ENCODE measurements around the gene MFSD1.

Gene MFSD1

GRCh38 chr3:158841387-158841786 lies 39.5 kb downstream of the MFSD1 start:
- Histone ChIP-seq H3K9me3 (ENCODE audit: insufficient read depth, low read length) (no peaks in the 10 kb centered on the region), H2AFZ (ENCODE audit: low read depth, low read length) (no peak overlapping the region), H3K4me2 (ENCODE audit: low read length) (no peak overlapping the region), H3K9ac (ENCODE audit: low read length) (no peak overlapping the region), H3K4me1 (ENCODE audit: low read length) (no peaks in the 10 kb centered on the region), H3K27me3 (ENCODE audit: low read depth, low read length) (no peaks in the 10 kb centered on the region), H3K36me3 (replicated peaks; ENCODE audit: low read depth, low read length) (no peaks in the 10 kb centered on the region), H3K4me3 (ENCODE audit: low read length) (no peak overlapping the region), H3K27ac (ENCODE audit: low read length) (no peak overlapping the region), H4K20me1 (ENCODE audit: insufficient read depth, low read length) (no peaks in the 10 kb centered on the region), H3K79me2 (ENCODE audit: low read length) (no peaks in the 10 kb centered on the region)
- TF ChIP-seq EZH2phosphoT487 (IDR thresholded peaks at IDR 0.05; ENCODE audit: low read depth) (no peak), CTCF (IDR thresholded peaks at IDR 0.05; ENCODE audit: low read depth, low read length) (no peak)

GRCh38 chr3:158842976-158843375 lies 41.1 kb downstream of the MFSD1 start:
- H4K20me1 ChIP-seq (ENCODE audit: insufficient read depth, low read length), result no peaks in the 10 kb centered on the region
- 0 out of 2 replicates have a peak, but pooled peaks cover 4% of the 10 kb centered on the region for H3K27me3 ChIP-seq (ENCODE audit: low read depth, low read length)
- no peaks in the 10 kb centered on the region for H3K79me2 ChIP-seq (ENCODE audit: low read length)
- H3K4me2 ChIP-seq (ENCODE audit: low read length), result no peak overlapping the region
- no peaks in the 10 kb centered on the region for H3K36me3 ChIP-seq (replicated peaks; ENCODE audit: low read depth, low read length)
- H3K27ac ChIP-seq (ENCODE audit: low read length), result no peak overlapping the region
- H3K4me3 ChIP-seq (ENCODE audit: low read length), result no peak overlapping the region
- no peaks in the 10 kb centered on the region for H3K9me3 ChIP-seq (ENCODE audit: insufficient read depth, low read length)
- H3K9ac ChIP-seq (ENCODE audit: low read length), result no peak overlapping the region
- H3K4me1 ChIP-seq (ENCODE audit: low read length), result no peaks in the 10 kb centered on the region
- no peak overlapping the region for H2AFZ ChIP-seq (ENCODE audit: low read depth, low read length)
- TF ChIP-seq EZH2phosphoT487 (IDR thresholded peaks at IDR 0.05; ENCODE audit: low read depth) (no peak), CTCF (IDR thresholded peaks at IDR 0.05; ENCODE audit: low read depth, low read length) (no peak)

- Histone ChIP-seq H3K4me1 (ENCODE audit: low read length) (no peaks in the 10 kb centered on the region), H3K27ac (ENCODE audit: low read length) (no peak overlapping the region), H3K79me2 (ENCODE audit: low read length) (no peaks in the 10 kb centered on the region), H3K4me2 (ENCODE audit: low read length) (peak overlapping the region; percentile 61), H3K9me3 (ENCODE audit: insufficient read depth, low read length) (no peaks in the 10 kb centered on the region), H2AFZ (ENCODE audit: low read depth, low read length) (peak overlapping the region; percentile 28; the same call in 1 of the 2 replicates), H3K27me3 (ENCODE audit: low read depth, low read length) (peaks cover 16% of the 10 kb centered on the region; the same call in 1 of the 2 replicates), H3K36me3 (replicated peaks; ENCODE audit: low read depth, low read length) (no peaks in the 10 kb centered on the region), H3K9ac (ENCODE audit: low read length) (no peak overlapping the region), H4K20me1 (ENCODE audit: insufficient read depth, low read length) (no peaks in the 10 kb centered on the region), H3K4me3 (ENCODE audit: low read length) (no peak overlapping the region)
- peak; percentile 76 for TF ChIP-seq CTCF (IDR thresholded peaks at IDR 0.05; ENCODE audit: low read depth, low read length)
- no peak for TF ChIP-seq EZH2phosphoT487 (IDR thresholded peaks at IDR 0.05; ENCODE audit: low read depth)
Observed at GRCh38 chr3:158845765-158846350, 44.0 kb downstream of the MFSD1 start.

GRCh38 chr3:158846803-158847451 lies 45.1 kb downstream of the MFSD1 start:
- Histone ChIP-seq H3K9me3 (ENCODE audit: insufficient read depth, low read length) (no peaks in the 10 kb centered on the region), H3K4me2 (ENCODE audit: low read length) (no peak overlapping the region), H3K4me1 (ENCODE audit: low read length) (no peaks in the 10 kb centered on the region), H3K4me3 (ENCODE audit: low read length) (no peak overlapping the region), H3K79me2 (ENCODE audit: low read length) (no peaks in the 10 kb centered on the region), H2AFZ (ENCODE audit: low read depth, low read length) (no peak overlapping the region), H3K27ac (ENCODE audit: low read length) (no peak overlapping the region), H3K36me3 (replicated peaks; ENCODE audit: low read depth, low read length) (no peaks in the 10 kb centered on the region), H3K27me3 (ENCODE audit: low read depth, low read length) (peaks cover 21% of the 10 kb centered on the region; the same call in 1 of the 2 replicates), H3K9ac (ENCODE audit: low read length) (no peak overlapping the region), H4K20me1 (ENCODE audit: insufficient read depth, low read length) (no peaks in the 10 kb centered on the region)
- TF ChIP-seq CTCF (IDR thresholded peaks at IDR 0.05; ENCODE audit: low read depth, low read length) (no peak), EZH2phosphoT487 (IDR thresholded peaks at IDR 0.05; ENCODE audit: low read depth) (no peak)
